ENCODE results near the gene C15orf62.
A peak's percentile ranks its signal among the peaks of the same experiment; 100 is the strongest.

The C15orf62 gene

GRCh38 chr15:40766194-40766815 is 3.5 kb upstream of the C15orf62 start:
- no peak for DNase-seq (ENCODE audit: low spot score)
- peak overlapping the region; percentile 73 for H3K4me3 ChIP-seq
- no peak for TF ChIP-seq CTCF (IDR thresholded peaks at IDR 0.05)
- H3K27ac ChIP-seq: peak overlapping the region in 1 of 2 donors; percentile 85

GRCh38 chr15:40766906-40767837 is 2.6 kb upstream of the C15orf62 start:
- DNase-seq (ENCODE audit: low spot score): no peak
- TF ChIP-seq CTCF (IDR thresholded peaks at IDR 0.05): no peak
- Histone ChIP-seq H3K27ac (no peak overlapping the region), H3K4me3 (no peak overlapping the region)

GRCh38 chr15:40767838-40768500 is 1.8 kb upstream of the C15orf62 start:
- no peak overlapping the region for H3K4me3 ChIP-seq
- DNase-seq (ENCODE audit: low spot score): no peak
- H3K27ac ChIP-seq: no peak overlapping the region
- TF ChIP-seq CTCF (IDR thresholded peaks at IDR 0.05): no peak

- H3K4me3 ChIP-seq: no peak overlapping the region
- no peak for DNase-seq (ENCODE audit: low spot score)
Observed at GRCh38 chr15:40768521-40769273, 1.1 kb upstream of the C15orf62 start.

GRCh38 chr15:40770147-40770721 is 454 bp downstream of the C15orf62 start:
- DNase-seq (ENCODE audit: low spot score): no peak
- Histone ChIP-seq H3K27ac (peak overlapping the region in 1 of 2 donors; percentile 51), H3K4me3 (no peak overlapping the region)
- TF ChIP-seq CTCF (IDR thresholded peaks at IDR 0.05): no peak

More at GRCh38 chr15:40768521-40769273, 1.1 kb upstream of the C15orf62 start:
- TF ChIP-seq CTCF (IDR thresholded peaks at IDR 0.05): no peak
- H3K27ac ChIP-seq: peak overlapping the region in 1 of 2 donors; percentile 51

- no peak overlapping the region for H3K27ac ChIP-seq
- no peak overlapping the region for H3K4me3 ChIP-seq
- DNase-seq (ENCODE audit: low spot score): no peak
- TF ChIP-seq CTCF (IDR thresholded peaks at IDR 0.05): no peak
Observed at GRCh38 chr15:40771242-40771641, 1.5 kb downstream of the C15orf62 start.
